ENCODE results near the gene ABLIM1.

The ABLIM1 gene

DNA sequence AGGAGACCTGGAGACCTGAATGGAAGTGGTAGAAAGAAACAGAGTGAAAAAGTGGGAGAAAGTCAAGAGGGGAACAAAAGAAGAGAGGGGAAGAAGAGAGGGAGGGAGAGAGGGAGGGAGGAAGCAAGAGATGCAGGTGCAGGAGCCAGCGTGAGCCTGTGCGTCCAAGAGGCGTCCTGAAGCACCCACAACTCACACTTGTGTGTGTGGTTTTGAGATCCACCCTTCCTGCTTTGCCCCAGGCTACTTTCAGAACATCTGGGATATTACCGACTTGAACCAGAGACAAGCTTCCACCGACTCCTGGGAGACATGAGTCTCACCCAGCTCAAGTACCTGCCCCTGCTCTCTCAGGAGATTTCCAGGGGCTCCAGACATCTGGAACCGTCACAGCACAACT, 263.5 kb downstream of the ABLIM1 start:
- no peak for DNase-seq (ENCODE audit: low read depth in 1 of 2, low spot score in 1 of 2)

DNA sequence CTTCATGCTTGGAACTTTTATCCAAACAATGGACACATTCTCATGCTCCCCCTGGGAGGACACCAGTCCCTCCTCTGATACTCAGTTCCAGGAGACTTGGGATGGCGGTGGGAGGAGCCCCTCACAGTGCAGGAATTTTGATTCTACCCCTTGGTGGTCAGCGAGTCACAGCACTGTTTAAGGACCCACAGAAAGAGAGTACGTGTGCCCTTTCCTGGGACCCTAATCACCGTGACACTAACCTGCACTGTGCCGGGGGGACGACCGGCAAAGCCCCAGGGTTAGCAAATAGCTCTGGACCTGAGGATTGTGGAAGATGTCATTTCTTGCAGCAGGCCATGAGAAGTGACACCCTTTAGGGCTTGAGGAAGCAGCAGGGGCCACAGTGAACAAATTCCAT, 264.2 kb downstream of the ABLIM1 start:
- DNase-seq (ENCODE audit: low read depth in 1 of 2, low spot score in 1 of 2): no peak

DNA sequence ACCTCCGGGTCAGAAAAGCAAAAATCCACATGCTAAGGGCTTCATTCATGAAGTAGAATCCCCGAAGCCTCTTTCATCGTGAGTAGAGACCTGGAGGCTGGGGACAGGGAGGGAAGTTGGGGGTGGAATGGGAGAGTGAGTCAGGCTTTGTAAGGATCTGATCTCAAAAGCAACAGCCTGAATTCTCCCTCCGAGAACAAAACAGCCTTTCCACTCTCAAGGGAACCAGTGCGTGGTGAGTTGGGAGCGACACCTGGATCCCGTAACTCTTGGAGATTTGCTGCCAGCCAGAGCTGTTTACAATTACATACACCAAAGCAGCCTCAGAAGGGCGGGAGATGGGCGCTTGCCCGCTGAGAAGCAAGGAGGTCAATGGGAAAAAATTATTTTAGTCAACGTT, 264.6 kb downstream of the ABLIM1 start:
- DNase-seq (ENCODE audit: low read depth in 1 of 2, low spot score in 1 of 2): no peak

DNA sequence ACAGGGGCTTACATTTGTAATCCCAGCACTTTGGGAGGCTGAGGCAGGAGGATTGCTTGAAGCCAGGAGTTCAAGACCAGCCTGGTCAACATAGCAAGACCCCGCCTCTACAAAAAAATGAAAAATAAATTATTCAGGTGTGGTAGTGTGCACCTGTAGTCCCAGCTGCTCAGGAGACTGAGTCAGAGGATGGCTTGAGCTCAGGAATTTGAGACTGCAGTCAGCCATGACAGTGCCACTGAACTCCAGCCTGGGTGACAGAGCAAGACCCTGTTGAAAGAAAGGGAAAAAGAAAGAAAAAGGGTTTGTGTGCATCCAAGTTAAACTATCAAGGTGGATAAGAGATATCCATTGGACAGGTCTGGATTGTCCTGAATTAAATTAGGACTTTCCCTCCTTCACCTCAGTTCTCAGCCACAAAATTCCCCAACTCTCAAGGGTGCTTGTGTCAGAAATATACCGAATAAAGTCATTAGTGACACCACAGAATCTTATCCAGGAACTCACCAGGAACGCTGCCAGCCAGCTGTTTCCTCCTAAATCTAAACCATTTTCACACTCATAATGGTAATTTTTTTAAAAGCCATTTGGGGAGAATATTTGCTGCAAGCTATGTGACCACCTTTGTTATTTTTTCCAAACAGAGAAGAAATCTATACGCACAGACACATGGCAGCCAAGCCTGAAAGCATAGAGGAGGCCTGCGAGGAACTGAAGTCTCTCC, 265.8 kb downstream of the ABLIM1 start:
- DNase-seq (ENCODE audit: low read depth in 1 of 2, low spot score in 1 of 2): no peak

DNA sequence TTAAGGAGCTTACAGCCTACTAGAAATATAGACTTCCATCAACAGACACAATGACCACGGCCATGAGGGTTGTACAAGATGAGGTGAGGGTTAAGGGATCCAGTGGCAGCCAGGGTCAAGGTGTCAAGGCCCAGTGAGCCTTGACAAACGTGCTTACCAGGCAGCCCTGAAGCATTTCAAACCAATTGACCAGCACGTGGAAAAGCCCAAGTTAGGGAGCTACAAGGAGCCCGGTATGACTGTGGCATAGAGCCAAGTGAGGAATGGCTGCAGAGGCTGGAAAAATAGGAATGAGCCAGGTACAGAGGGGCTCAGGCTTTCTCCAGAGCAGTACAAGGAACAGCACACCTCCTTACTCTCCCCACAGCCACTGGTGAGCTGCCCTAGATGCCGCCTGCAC, 266.5 kb downstream of the ABLIM1 start:
- DNase-seq (ENCODE audit: low read depth in 1 of 2, low spot score in 1 of 2): no peak

DNA sequence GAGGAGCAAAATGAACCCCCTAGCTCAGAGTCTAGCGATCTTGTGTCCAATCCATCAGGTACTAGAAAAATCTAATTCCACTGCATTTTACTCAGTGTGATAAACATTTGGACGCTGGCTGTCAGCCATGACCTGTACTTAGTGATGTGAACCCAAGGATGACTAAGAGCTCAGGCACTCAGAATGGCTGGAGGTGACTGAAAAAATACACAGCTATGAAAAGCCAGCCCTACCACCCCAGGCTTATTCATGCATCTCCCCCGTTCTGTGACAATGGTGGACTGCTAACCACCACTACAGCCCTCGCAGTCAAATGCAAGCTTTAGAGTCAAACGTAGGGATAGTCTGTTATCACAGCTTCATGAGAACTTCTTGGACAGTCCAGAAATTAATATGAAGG, 268.6 kb downstream of the ABLIM1 start:
- no peak for DNase-seq (ENCODE audit: low read depth in 1 of 2, low spot score in 1 of 2)

DNA sequence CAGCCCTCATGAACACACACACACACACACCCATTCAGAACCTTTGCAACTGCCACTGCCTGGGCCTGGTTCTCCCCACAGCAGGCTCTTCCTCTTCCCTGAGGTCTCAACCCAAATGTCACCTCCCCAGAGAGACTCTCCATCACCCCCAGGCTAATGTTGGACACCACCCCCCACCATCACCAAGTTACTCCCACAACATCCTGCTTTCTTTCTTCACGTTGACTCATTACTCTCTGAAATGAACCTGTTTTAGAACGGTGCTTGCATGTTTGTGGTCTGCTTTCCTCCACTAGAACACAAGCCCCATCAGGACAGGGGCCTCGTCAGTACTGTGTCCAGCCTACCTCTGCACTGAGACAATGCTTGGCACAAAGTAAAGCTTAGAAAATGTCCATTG, 269.8 kb downstream of the ABLIM1 start:
- no peak for DNase-seq (ENCODE audit: low read depth in 1 of 2, low spot score in 1 of 2)

DNA sequence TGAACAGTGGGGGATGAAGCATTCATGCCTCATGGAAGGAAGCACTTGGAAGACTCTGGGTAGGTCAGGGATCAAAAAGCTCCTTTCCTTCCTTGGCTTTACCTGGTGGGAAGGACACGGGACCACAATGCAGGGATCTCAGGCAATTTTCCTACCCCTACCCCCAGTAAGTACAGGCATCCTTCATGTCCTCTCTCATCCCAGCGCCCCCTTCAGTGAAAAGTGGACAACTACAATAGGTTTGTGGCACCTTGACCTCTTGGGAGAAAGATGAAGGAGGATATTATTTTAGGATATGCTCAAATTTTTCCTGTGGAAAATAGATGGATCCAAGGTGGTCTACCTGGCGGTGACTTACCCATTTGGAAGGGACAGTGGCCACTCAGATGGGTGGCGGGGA, 270.3 kb downstream of the ABLIM1 start:
- DNase-seq (ENCODE audit: low read depth in 1 of 2, low spot score in 1 of 2): no peak

DNA sequence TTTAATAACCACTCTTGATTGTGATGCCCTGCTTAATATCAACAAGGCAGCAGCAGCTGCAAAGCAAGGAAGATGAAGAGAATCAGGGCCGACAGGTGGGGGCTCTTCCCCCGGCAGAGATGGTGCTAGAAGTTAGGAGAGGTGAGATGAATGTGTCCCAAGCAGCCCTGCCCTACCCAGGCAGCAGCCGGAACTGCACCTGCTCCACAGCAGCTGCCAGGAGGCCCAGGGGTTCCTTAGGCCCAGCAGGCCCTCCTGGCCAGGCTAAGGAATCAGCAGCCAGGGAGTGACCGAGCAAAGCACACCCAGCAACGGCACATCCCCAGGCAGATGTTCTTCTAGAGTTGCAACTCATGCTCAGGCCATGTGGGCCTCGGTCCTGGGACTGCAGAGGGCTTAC, 271.6 kb downstream of the ABLIM1 start:
- DNase-seq (ENCODE audit: low read depth in 1 of 2, low spot score in 1 of 2): no peak

DNA sequence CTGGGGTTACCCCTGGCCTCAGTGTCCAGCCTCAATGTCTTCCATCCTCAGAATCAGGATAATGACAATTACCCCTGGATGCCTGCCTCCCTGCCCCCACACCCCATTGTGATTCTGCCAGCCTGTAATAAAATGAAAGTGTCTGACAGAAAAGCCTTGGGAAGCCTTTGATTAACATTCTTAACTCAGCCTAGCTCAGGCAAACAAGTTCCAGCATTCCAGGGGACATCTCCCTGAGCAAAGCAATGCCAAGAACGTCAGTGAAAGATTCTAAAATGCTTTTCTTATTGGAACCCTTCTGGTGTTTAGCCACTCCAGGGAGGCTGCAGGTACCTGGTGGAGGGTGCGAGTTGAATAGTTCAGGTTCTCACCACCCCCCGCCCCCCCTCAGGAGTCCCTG, 272.5 kb downstream of the ABLIM1 start:
- no peak for DNase-seq (ENCODE audit: low read depth in 1 of 2, low spot score in 1 of 2)

DNA sequence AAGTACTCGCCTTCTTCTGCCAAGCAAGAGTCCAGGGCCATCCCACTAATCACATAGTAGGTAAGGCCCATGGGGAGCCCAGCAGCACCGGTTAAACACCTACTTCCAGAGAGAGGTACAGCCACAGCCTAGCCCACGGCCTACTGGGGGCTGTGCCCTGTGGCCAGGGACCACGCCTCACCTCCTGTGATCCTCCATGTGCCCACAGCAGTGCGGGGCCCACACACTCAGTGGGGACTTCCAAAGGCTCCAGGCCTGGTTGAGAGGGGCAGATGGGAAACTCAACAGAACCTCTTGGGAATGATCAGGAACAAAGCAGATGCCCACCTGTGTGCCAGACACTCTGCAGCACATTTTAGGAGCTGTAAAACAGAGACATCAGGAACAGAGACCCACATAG, 273.5 kb downstream of the ABLIM1 start:
- DNase-seq (ENCODE audit: low read depth in 1 of 2, low spot score in 1 of 2): no peak

DNA sequence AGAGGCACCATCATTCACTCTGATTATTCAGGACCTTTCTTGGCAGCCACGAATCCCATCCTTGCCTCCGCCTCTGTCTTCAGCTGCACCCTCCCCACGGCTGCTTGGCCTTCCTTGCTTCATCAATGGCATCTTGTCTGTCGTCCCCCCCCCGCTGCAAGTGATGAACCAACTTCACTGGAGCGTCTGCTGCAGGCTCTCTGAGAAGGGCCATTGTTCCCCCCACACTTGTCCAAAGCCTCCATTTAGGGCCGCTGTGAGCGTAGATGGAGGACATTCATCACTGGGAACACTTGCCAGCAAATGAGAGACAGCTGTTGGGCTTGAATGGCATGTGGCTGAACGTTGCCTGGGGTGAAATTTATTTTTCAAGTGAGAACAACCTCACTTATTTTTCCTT, 273.9 kb downstream of the ABLIM1 start:
- DNase-seq (ENCODE audit: low read depth in 1 of 2, low spot score in 1 of 2): no peak

Measured in activated T-helper 1 cell treated with anti-CD3 and anti-CD28 coated beads, Interleukin-2, amount 50 U/mL, for 16 hours (primary cell).